Upper lobe of right lung (tissue), 1 donor: Measurements from ENCODE around the gene IP6K2. TPM values are rescaled to one million over a fixed set of nuclear protein-coding genes. Genes with fewer than 3 reads are reported as not detected.

Experiments used
- ATAC-seq: fragments of 200-7000 bp; cut with Tn5 transposase; one replicate; pipeline ENCODE4 v1.9.1; 2020; ENCODE audit warnings: mild to moderate bottlenecking, moderate library complexity
- DNase-seq: peaks from one replicate; pipeline ENCODE4 v3.0.0-alpha.2; 2020
- H3K27ac ChIP-seq: fragments of 200-600 bp; one replicate; pipeline ENCODE4 v1.8.0; 2022
- H3K27me3 ChIP-seq: fragments of 200-600 bp; one replicate; pipeline ENCODE4 v1.8.0; 2022; ENCODE audit warnings: mild to moderate bottlenecking
- H3K36me3 ChIP-seq: fragments of 200-600 bp; one replicate; pipeline ENCODE4 v1.8.0; 2022
- H3K4me1 ChIP-seq: fragments of 200-600 bp; one replicate; pipeline ENCODE4 v1.8.0; 2022
- H3K4me3 ChIP-seq: fragments of 200-600 bp; one replicate; pipeline ENCODE4 v1.8.0; 2022; ENCODE audit warnings: mild to moderate bottlenecking
- H3K9me3 ChIP-seq: fragments of 200-600 bp; one replicate; pipeline ENCODE4 v1.8.0; 2022
- intact Hi-C: fragments of 100-400 bp; cut with DNase I; formaldehyde crosslinking; loops from one replicate; pipeline ENCODE4 v1.11.0; 2022
- total RNA-seq: library from RNA; stranded (reverse); fragmentation: NEBNext Ultra II Directional; extraction: Animal tissue kit (Norgen Biotek cat#: 25700); gene quantifications from one replicate; pipeline ENCODE4 v1.2.1, GENCODE V29; 2021
- TF ChIP-seq, protein P1 (sequence below): fragments of 200-600 bp; IDR thresholded peaks from one replicate; pipeline ENCODE4 v1.8.0; 2022; ENCODE audit warnings: antibody characterized with exemption
- donor health status: DM: no; HTN: yes; CAD: no; lungs with severe emphysema.

Gene IP6K2
- total RNA-seq, 1 donor from 2014 or later = 44.2 TPM

DNA sequence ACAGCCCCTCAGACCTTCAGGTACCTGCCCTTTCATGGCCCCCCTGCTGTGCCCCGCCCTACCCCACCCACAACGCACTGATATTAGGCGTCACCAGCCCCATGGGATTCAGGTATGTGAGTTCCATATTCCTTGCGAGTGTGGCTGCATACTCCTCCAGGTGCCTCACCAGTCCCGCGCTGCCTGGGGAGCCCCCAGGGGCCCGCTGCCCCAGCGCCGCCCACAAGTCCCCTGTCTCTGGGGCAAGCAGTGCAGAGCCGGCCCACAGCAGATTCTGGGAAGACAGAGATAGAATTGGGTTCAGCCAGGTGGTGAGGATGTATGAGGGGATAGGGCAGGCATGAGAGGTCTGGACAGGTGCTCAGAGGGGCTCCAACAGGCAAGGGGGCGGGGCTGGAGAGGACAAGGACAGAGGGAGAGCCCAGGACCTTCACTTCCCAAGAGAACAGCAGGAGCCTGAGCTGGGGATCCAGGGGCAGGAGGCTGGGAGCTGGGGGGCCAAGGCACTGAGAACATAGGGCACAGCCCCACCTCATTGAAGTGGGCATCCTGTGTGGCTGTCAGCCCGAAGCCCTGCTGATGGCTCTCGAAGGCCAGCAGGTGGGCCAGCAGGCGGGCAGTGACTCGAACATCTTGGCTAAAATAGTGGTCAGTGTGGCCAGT lies 68.7 kb downstream of the IP6K2 start:
- intact Hi-C loops = no loop called here
- no peaks in the 10 kb centered on the region for H3K36me3 ChIP-seq
- ATAC-seq (no peak), DNase-seq (no peak)
- H3K4me1 ChIP-seq = no peaks in the 10 kb centered on the region
- no peak overlapping the region for H3K4me3 ChIP-seq
- no peaks in the 10 kb centered on the region for H3K9me3 ChIP-seq
- TF ChIP-seq, protein P1, sequence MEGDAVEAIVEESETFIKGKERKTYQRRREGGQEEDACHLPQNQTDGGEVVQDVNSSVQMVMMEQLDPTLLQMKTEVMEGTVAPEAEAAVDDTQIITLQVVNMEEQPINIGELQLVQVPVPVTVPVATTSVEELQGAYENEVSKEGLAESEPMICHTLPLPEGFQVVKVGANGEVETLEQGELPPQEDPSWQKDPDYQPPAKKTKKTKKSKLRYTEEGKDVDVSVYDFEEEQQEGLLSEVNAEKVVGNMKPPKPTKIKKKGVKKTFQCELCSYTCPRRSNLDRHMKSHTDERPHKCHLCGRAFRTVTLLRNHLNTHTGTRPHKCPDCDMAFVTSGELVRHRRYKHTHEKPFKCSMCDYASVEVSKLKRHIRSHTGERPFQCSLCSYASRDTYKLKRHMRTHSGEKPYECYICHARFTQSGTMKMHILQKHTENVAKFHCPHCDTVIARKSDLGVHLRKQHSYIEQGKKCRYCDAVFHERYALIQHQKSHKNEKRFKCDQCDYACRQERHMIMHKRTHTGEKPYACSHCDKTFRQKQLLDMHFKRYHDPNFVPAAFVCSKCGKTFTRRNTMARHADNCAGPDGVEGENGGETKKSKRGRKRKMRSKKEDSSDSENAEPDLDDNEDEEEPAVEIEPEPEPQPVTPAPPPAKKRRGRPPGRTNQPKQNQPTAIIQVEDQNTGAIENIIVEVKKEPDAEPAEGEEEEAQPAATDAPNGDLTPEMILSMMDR = no peak
- no peak overlapping the region for H3K27ac ChIP-seq
- H3K27me3 ChIP-seq = no peaks in the 10 kb centered on the region

DNA sequence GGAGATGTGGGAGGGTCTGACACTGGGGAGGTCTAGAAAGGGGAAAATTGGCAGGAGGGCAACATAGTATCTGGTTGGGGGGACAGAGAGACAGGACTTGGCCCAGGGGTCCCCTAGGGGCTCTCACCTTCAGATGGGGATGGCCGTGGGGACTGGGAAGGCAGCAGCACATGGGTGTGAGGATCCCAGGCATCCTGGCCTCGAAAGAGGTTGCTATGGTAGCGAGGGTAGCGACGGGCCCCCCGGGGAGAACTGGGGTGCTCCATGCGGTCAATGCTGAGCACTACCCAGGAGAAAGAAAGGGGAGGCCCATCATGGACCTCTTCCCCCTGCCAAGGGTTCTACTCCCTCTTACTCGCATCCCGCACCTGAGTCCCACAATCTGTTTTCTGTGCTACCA lies 69.3 kb downstream of the IP6K2 start:
- ATAC-seq (no peak), DNase-seq (no peak)
- TF ChIP-seq, protein P1 = no peak
- Histone ChIP-seq H3K36me3 (no peaks in the 10 kb centered on the region), H3K4me3 (no peak overlapping the region), H3K27ac (no peak overlapping the region), H3K4me1 (no peaks in the 10 kb centered on the region), H3K27me3 (no peaks in the 10 kb centered on the region), H3K9me3 (no peaks in the 10 kb centered on the region)
- intact Hi-C loops = no loop called here

DNA sequence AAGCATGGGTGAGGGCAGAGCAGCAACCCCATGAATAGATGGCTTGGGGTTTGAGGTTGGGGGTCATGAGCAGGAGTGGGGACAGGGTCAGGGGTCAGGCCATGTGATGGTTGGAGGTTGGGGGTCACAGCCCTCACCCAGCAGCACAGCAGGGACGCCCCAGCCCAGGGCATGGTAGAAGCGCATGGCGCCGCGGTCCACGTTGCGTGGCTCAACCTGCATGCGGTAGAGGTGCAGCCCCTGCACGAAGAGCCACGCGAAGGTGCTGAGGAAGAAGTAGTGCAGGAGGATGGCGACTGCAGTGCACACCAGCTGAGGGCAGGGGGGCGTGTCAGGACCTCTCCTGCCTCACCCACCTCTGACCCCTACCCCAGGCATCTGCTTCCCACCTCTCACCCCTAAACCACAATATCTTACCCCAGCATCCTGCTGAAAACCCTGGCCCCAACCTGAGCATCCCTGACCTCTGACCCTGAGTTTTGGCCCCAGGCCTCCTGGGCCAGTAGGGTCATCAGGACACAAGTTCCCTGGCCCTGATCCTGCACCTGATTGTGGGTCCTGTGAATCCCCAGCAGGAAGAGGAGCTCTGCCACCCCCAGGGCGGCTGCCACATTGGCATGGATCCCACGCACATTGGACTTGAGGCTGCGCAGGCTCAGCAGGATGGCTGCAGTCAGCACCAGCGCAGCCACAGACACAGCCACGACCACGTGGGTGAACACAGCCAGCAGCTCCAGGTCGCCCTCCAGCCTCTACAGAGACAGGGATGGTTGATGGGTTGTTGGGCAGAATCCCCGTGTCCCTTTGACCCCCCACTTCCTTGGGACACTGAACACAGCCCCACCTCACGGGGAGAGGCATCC lies 71.9 kb downstream of the IP6K2 start:
- TF ChIP-seq, protein P1 = no peak
- no peak overlapping the region for H3K4me3 ChIP-seq
- DNase-seq = no peak
- no peaks in the 10 kb centered on the region for H3K27me3 ChIP-seq
- intact Hi-C loops = no loop called here
- H3K27ac ChIP-seq = no peak overlapping the region
- H3K9me3 ChIP-seq = no peaks in the 10 kb centered on the region
- no peak for ATAC-seq
- no peaks in the 10 kb centered on the region for H3K4me1 ChIP-seq
- no peaks in the 10 kb centered on the region for H3K36me3 ChIP-seq

- H3K9me3 ChIP-seq = no peaks in the 10 kb centered on the region
- H3K27ac ChIP-seq = no peak overlapping the region
- intact Hi-C loops = no loop called here
- TF ChIP-seq, protein P1 = no peak
- ATAC-seq (no peak), DNase-seq (no peak)
- H3K4me1 ChIP-seq = no peaks in the 10 kb centered on the region
- H3K4me3 ChIP-seq = no peak overlapping the region
- no peaks in the 10 kb centered on the region for H3K27me3 ChIP-seq
- no peaks in the 10 kb centered on the region for H3K36me3 ChIP-seq
Observed at GRCh38 chr3:48642605-48643004, 74.4 kb downstream of the IP6K2 start.

GRCh38 chr3:48641396-48641795 lies 75.6 kb downstream of the IP6K2 start:
- H3K4me1 ChIP-seq = peaks cover 1% of the 10 kb centered on the region
- TF ChIP-seq, protein P1 = no peak
- H3K36me3 ChIP-seq = no peaks in the 10 kb centered on the region
- H3K9me3 ChIP-seq = no peaks in the 10 kb centered on the region
- H3K27ac ChIP-seq = no peak overlapping the region
- no peak overlapping the region for H3K4me3 ChIP-seq
- intact Hi-C loops = no loop called here
- DNase-seq (no peak), ATAC-seq (no peak)
- no peaks in the 10 kb centered on the region for H3K27me3 ChIP-seq
